HG03196 (cell line): ENCODE measurements around the gene DTX1.
"Not testable (repeated sequence)": the region's sequence is repeated elsewhere in the genome, so short reads cannot be mapped to it uniquely, and the experiment has no call there.

Experiments used
- ATAC-seq: cut with Tn5 transposase; IDR thresholded peaks from one replicate; pipeline ENCODE4 v1.9.1; 2021; ENCODE audit not compliant: unreplicated experiment

DTX1 gene

GRCh38 chr12:113135178-113136127, 78.9 kb downstream of the DTX1 start, which contains the start of gene RASAL1:
RASAL1 (minus strand) TSS chr12:113135761; CDS start chr12:113135462, 299 bp downstream.
- no peak for ATAC-seq

GRCh38 chr12:113136128-113136989, 79.8 kb downstream of the DTX1 start:
- no peak for ATAC-seq

GRCh38 chr12:113136990-113137511, 80.5 kb downstream of the DTX1 start:
- no peak for ATAC-seq

GRCh38 chr12:113137861-113138783, 81.6 kb downstream of the DTX1 start:
- ATAC-seq = no peak

- ATAC-seq = no peak
These were observed 82.3 kb downstream of the DTX1 start for GRCh38 chr12:113138826-113139225.

GRCh38 chr12:113140706-113141105, 84.2 kb downstream of the DTX1 start:
- ATAC-seq = no peak

- ATAC-seq = not testable (repeated sequence)
These were observed 85.2 kb downstream of the DTX1 start for GRCh38 chr12:113141716-113142115.

GRCh38 chr12:113142173-113142885, 85.8 kb downstream of the DTX1 start:
- no peak for ATAC-seq

GRCh38 chr12:113142886-113143332, 86.4 kb downstream of the DTX1 start:
- no peak for ATAC-seq

GRCh38 chr12:113143959-113144358, 87.4 kb downstream of the DTX1 start:
- no peak for ATAC-seq

- no peak for ATAC-seq
These were observed 88.3 kb downstream of the DTX1 start for GRCh38 chr12:113144806-113145205.

GRCh38 chr12:113145720-113146551, 89.4 kb downstream of the DTX1 start:
- no peak for ATAC-seq

- no peak for ATAC-seq
These were observed 90.5 kb downstream of the DTX1 start for GRCh38 chr12:113146999-113147398.
